Measurements from ENCODE around the gene XAF1.

XAF1 gene

GRCh38 chr17:6711681-6712057 lies 44.2 kb upstream of the XAF1 start:
- POLR2A ChIA-PET (ENCODE audit: low non-redundant PET) = interaction anchor here (0.6 to 0.7 kb wide), 2 partner anchors 39 to 598 kb away, joined by 3 to 7 read pairs; no protein-coding TSS in a partner anchor
- no peak for TF ChIP-seq CTCF (conservative IDR thresholded peaks at IDR 0.05; ENCODE audit: low read depth)

GRCh38 chr17:6712058-6712853 lies 43.6 kb upstream of the XAF1 start:
- POLR2A ChIA-PET (ENCODE audit: low non-redundant PET) = interaction anchor here (0.6 to 0.7 kb wide), 2 partner anchors 40 to 597 kb away, joined by 3 to 7 read pairs; no protein-coding TSS in a partner anchor
- CTCF ChIA-PET = interaction anchor here (0.6 to 0.7 kb wide), 5 partner anchors 18 to 1185 kb away, joined by 3 to 4 read pairs (median 4); no protein-coding TSS in a partner anchor
- peak overlapping the region; percentile 62 for H3K27ac ChIP-seq
- DNase-seq (ENCODE audit: low spot score) = peak; percentile 76
- TF ChIP-seq CTCF (conservative IDR thresholded peaks at IDR 0.05; ENCODE audit: low read depth) = no peak

More at GRCh38 chr17:6711681-6712057, 44.2 kb upstream of the XAF1 start:
- H3K27ac ChIP-seq = peak overlapping the region; percentile 62
- DNase-seq (ENCODE audit: low spot score) = no peak
- CTCF ChIA-PET = interaction anchor here (0.6 kb wide), 1 partner anchor 20 kb away, joined by 3 read pairs; no protein-coding TSS in a partner anchor

- CTCF ChIA-PET = interaction anchor here (0.6 to 0.7 kb wide), 3 partner anchors 19 to 1186 kb away, joined by 4 read pairs; no protein-coding TSS in a partner anchor
- H3K27ac ChIP-seq = peak overlapping the region; percentile 62
- no peak for DNase-seq (ENCODE audit: low spot score)
- no peak for TF ChIP-seq CTCF (conservative IDR thresholded peaks at IDR 0.05; ENCODE audit: low read depth)
- POLR2A ChIA-PET (ENCODE audit: low non-redundant PET) = no interaction called here
These were observed 43.1 kb upstream of the XAF1 start for GRCh38 chr17:6712854-6713129.

- CTCF ChIA-PET = interaction anchor here (0.6 kb wide), 1 partner anchor 43 kb away, joined by 4 read pairs; no protein-coding TSS in a partner anchor
- H3K27ac ChIP-seq = peak within 1 kb of the TSS; percentile 62
- POLR2A ChIA-PET (ENCODE audit: low non-redundant PET) = no interaction called here
- TF ChIP-seq CTCF (conservative IDR thresholded peaks at IDR 0.05; ENCODE audit: low read depth) = peak; percentile 19; the same call in 1 of the 2 replicates
- DNase-seq (ENCODE audit: low spot score) = no peak
These were observed 42.5 kb upstream of the XAF1 start, which contains the start of gene SLC13A5 for GRCh38 chr17:6713130-6713917. TSS of gene SLC13A5 (minus strand) at chr17:6713369. CDS start at chr17:6713333, 36 bp downstream.

GRCh38 chr17:6713918-6714271 lies 42.0 kb upstream of the XAF1 start:
- CTCF ChIA-PET = interaction anchor here (0.6 to 0.7 kb wide), 2 partner anchors 34 to 308 kb away, joined by 4 read pairs; no protein-coding TSS in a partner anchor
- TF ChIP-seq CTCF (conservative IDR thresholded peaks at IDR 0.05; ENCODE audit: low read depth) = no peak
- no peak overlapping the region for H3K27ac ChIP-seq
- POLR2A ChIA-PET (ENCODE audit: low non-redundant PET) = no interaction called here
- DNase-seq (ENCODE audit: low spot score) = no peak

GRCh38 chr17:6714315-6714874 lies 41.5 kb upstream of the XAF1 start:
- TF ChIP-seq CTCF (conservative IDR thresholded peaks at IDR 0.05; ENCODE audit: low read depth) = no peak
- no peak for DNase-seq (ENCODE audit: low spot score)
- no peak overlapping the region for H3K27ac ChIP-seq
- CTCF ChIA-PET = interaction anchor here (0.6 to 0.7 kb wide), 2 partner anchors 34 to 307 kb away, joined by 4 read pairs; no protein-coding TSS in a partner anchor
- POLR2A ChIA-PET (ENCODE audit: low non-redundant PET) = no interaction called here
